Heart left ventricle (tissue), 13 donors: ENCODE data around the gene ALPG.

Source experiments
- POLR2A ChIP-seq, 2 donors: fragments of 450-650 bp; IDR thresholded peaks; one replicate each; pipeline ENCODE4 v1.6.1; 2017; ENCODE audit warnings: antibody characterized with exemption in 2 of 2, mild to moderate bottlenecking in 2 of 2, moderate library complexity in 2 of 2
- TF ChIP-seq, protein P1 (sequence below), 12 donors: fragments of 200-600 bp; sonication (generic) in 4 of 12; IDR thresholded peaks; one replicate each; pipeline versions ENCODE4 v1.5.0 to v1.8.0; 2018 to 2022; ENCODE audit warnings: antibody characterized with exemption in 12 of 12, mild to moderate bottlenecking in 5 of 12
- donor health status: ischemic (EF 13 %, LVEDD 7.1; RV severe dilation, severe dysfunction).
- donor health status: DM: no; HTN: yes; CAD: no.
- donor health status: DM: no; HTN: no; CAD: no.
- donor health status: ischemic (EF 25% LVEDD 6.9; RV normal size, moderate dysfunction).
- donor health status: ischemic (EF 25% LVEDD 5.7; RV mildly dilated, moderate dysfunction).
- donor health status: ischemic (EF 35%, LVEDD 5.7; RV mildly dilated, moderate dysfunction).
- donor health status: nonischemic (EF 11% LVEDD 7.7; RV severe dilation, severe dysfunction).
- donor health status: DM: yes; HTN: yes; CAD: no.
- donor health status: PGD.
- donor health status: ischemic (EF 29% LVEDD 5.4; RV normal size, mild dysfunction).
- donor health status: nonischemic (EF 23%, LVEDD 6.1; RV moderate dilation, normal function).

DNA sequence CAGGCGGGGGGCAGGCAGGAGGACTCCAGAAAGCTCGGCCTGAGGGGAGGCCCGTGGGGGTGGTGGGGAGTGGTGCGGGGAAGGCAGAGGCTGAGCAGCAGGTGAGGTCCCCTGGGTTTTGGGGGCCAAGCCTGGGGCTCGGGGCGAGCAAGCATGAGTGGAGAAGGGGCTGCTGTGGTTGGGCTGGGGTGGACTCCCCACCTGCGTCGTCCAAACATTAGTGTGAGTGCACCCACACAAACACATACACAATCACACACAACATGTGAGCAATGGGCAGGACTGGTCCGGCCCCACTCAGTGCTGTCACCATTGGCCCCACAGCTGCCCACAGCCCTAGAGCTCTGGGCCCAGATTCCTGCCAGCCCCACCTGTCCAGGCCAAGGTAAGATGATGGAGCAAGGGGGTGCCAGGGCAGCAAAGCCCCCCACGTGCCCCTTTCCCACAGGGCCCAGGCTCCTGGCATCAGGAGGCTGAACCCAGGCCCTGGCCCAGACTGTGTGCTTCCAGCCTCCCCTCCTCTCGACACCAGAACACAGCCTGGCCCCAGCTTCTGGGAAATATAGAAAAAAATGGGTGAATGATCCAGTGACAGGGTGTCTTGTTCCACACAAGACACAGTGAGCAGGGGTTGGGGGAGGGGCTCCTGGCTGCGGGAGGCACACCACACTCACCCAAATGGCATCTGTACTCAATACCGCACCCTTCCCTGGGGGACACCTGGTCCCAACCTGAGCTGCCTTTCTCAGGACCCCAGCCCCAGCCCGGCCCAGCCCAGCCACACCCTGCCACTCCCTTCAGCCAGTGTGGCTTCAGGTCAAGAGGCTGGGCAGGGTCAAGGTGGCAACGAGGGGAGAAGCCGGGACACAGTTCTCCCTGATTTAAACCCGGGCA, 28.6 kb upstream of the ALPG start:
- TF ChIP-seq, protein P1, sequence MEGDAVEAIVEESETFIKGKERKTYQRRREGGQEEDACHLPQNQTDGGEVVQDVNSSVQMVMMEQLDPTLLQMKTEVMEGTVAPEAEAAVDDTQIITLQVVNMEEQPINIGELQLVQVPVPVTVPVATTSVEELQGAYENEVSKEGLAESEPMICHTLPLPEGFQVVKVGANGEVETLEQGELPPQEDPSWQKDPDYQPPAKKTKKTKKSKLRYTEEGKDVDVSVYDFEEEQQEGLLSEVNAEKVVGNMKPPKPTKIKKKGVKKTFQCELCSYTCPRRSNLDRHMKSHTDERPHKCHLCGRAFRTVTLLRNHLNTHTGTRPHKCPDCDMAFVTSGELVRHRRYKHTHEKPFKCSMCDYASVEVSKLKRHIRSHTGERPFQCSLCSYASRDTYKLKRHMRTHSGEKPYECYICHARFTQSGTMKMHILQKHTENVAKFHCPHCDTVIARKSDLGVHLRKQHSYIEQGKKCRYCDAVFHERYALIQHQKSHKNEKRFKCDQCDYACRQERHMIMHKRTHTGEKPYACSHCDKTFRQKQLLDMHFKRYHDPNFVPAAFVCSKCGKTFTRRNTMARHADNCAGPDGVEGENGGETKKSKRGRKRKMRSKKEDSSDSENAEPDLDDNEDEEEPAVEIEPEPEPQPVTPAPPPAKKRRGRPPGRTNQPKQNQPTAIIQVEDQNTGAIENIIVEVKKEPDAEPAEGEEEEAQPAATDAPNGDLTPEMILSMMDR (IDR thresholded peaks at IDR 0.05), result no peak
- TF ChIP-seq POLR2A (IDR thresholded peaks at IDR 0.05), result no peak
